Testis (tissue), 3 donors: Measurements from ENCODE around the gene AHCY. TPM values are rescaled to one million over a fixed set of nuclear protein-coding genes. Genes with fewer than 3 reads are reported as not detected.

Experiments used
- DNase-seq: peaks from one replicate; pipeline ENCODE4 v3.0.0-alpha.2; 2019
- H3K27ac ChIP-seq, 2 donors: fragments of 200-600 bp; sonication (generic); one replicate each; pipeline ENCODE4 v1.5.1; 2019
- H3K27me3 ChIP-seq: fragments of 200-600 bp; sonication (generic); one replicate; pipeline ENCODE4 v1.5.1; 2019
- H3K36me3 ChIP-seq: fragments of 200-600 bp; sonication (generic); one replicate; pipeline ENCODE4 v1.5.1; 2017; ENCODE audit warnings: low read depth; ENCODE audit errors: missing control alignments
- H3K4me1 ChIP-seq: fragments of 200-600 bp; sonication (generic); one replicate; pipeline ENCODE4 v1.5.1; 2019
- H3K4me3 ChIP-seq, 2 donors: fragments of 200-600 bp; sonication (generic); one replicate each; pipeline ENCODE4 v1.5.1; 2017 to 2019
- H3K9me3 ChIP-seq: fragments of 200-600 bp; sonication (generic); one replicate; pipeline ENCODE4 v1.5.1; 2017
- CTCF ChIP-seq, 3 experiments: fragments of 450-650 bp in 2 of 3; fragments of 200-600 bp in 1 of 3; sonication (generic) in 1 of 3; IDR thresholded peaks; one replicate each; pipeline ENCODE4 v1.5.1; 2016 to 2019; ENCODE audit warnings: antibody characterized with exemption in 3 of 3, mild to moderate bottlenecking in 2 of 3, moderate library complexity in 1 of 3
- POLR2A ChIP-seq: fragments of 450-650 bp; IDR thresholded peaks from one replicate; pipeline ENCODE4 v1.6.1; 2017; ENCODE audit warnings: antibody characterized with exemption, mild to moderate bottlenecking, moderate library complexity
- WGBS, 2 donors: methylation state at CpG; one replicate each; pipeline ENCODE4 v1.1.5; 2018; 5-methylcytosine and 5-hydroxymethylcytosine counted together
- intact Hi-C: fragments of 100-400 bp; cut with DNase I; formaldehyde crosslinking; loops from one replicate; pipeline ENCODE4 v1.15.1; 2023; ENCODE audit warnings: low total_unique reads
- polyA plus RNA-seq: library from polyadenylated mRNA; stranded (reverse); fragments of 350-450 nt; fragmentation: Illumina TruSeq; extraction: RNeasy Lipid Tissue Mini Kit (QIAGEN cat#74804); gene quantifications from one replicate; pipeline ENCODE4 v1.2.3, GENCODE V29; 2014; ENCODE audit warnings: low read depth, low replicate concordance; ENCODE audit not compliant: insufficient read depth
- total RNA-seq, 2 donors: library from RNA; depleted of rRNA; stranded (reverse); fragments of >200 nt; gene quantifications; one replicate each; pipeline ENCODE4 v1.2.3, GENCODE V29; 2016

AHCY gene
- total and polyA plus RNA-seq, 3 donors from 2014 or later: 127 to 237 (median 178) TPM

- TF ChIP-seq CTCF (IDR thresholded peaks at IDR 0.05) (no peak), POLR2A (no peak)
- H3K27ac ChIP-seq: no peak overlapping the region
- H3K36me3 ChIP-seq: peaks cover 4% of the 10 kb centered on the region
- H3K9me3 ChIP-seq: no peaks in the 10 kb centered on the region
- intact Hi-C loops: no loop called here
- H3K4me3 ChIP-seq: no peak overlapping the region
- no peaks in the 10 kb centered on the region for H3K4me1 ChIP-seq
- WGBS, 2 donors: 87 to 91% methylated on average over 1 of the region's 1 CpG
- H3K27me3 ChIP-seq: no peaks in the 10 kb centered on the region
- DNase-seq: no peak
These were observed 19.3 kb downstream of the AHCY start for GRCh38 chr20:34283844-34284243.

DNA sequence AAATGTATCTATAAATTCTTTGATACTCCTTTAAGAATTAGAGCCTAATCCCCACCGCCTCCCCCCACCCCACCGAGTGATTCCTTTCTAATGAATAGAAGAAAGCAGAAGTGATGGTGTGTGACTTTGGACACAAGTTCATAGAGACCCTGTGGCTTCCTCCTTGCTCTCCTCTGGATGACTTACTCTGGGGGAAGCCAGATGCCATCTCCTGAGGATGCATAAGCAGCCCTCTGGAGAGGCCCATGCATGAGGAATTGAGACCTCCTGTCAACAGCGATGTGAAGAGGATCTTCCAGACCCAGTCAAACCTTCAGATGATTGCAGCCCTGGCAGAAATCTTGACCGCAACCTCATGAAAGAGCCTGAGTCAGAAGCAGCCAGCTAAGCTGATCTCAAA is 21.1 kb downstream of the AHCY start:
- DNase-seq: no peak
- H3K4me3 ChIP-seq: no peak overlapping the region

GRCh38 chr20:34281177-34281576 is 22.0 kb downstream of the AHCY start:
- no peak overlapping the region for H3K4me3 ChIP-seq
- TF ChIP-seq CTCF (IDR thresholded peaks at IDR 0.05) (no peak), POLR2A (no peak)
- H3K9me3 ChIP-seq: no peaks in the 10 kb centered on the region
- WGBS, 2 donors: 91 to 100% methylated on average over 3 of the region's 3 CpGs
- intact Hi-C loops: no loop called here
- peaks cover 4% of the 10 kb centered on the region for H3K36me3 ChIP-seq
- no peak for DNase-seq
- no peak overlapping the region for H3K27ac ChIP-seq
- H3K27me3 ChIP-seq: no peaks in the 10 kb centered on the region
- no peaks in the 10 kb centered on the region for H3K4me1 ChIP-seq

More for the DNA sequence above, 21.1 kb downstream of the AHCY start:
- Histone ChIP-seq H3K27ac (no peak overlapping the region), H3K9me3 (no peaks in the 10 kb centered on the region), H3K27me3 (no peaks in the 10 kb centered on the region), H3K36me3 (peaks cover 4% of the 10 kb centered on the region), H3K4me1 (no peaks in the 10 kb centered on the region)
- TF ChIP-seq CTCF (IDR thresholded peaks at IDR 0.05) (no peak), POLR2A (no peak)
- WGBS, 2 donors: 91 to 93% methylated on average over 4 of the region's 4 CpGs
- intact Hi-C loops: no loop called here

GRCh38 chr20:34274694-34275093 is 28.5 kb downstream of the AHCY start:
- Histone ChIP-seq H3K9me3 (no peaks in the 10 kb centered on the region), H3K36me3 (no peaks in the 10 kb centered on the region), H3K4me3 (no peak overlapping the region), H3K27me3 (no peaks in the 10 kb centered on the region), H3K27ac (no peak overlapping the region), H3K4me1 (peaks cover 15% of the 10 kb centered on the region)
- intact Hi-C loops: no loop called here
- TF ChIP-seq CTCF (IDR thresholded peaks at IDR 0.05): no peak
- no peak for TF ChIP-seq POLR2A
- WGBS, 2 donors: 87 to 92% methylated on average over 7 of the region's 7 CpGs
- DNase-seq: no peak

DNA sequence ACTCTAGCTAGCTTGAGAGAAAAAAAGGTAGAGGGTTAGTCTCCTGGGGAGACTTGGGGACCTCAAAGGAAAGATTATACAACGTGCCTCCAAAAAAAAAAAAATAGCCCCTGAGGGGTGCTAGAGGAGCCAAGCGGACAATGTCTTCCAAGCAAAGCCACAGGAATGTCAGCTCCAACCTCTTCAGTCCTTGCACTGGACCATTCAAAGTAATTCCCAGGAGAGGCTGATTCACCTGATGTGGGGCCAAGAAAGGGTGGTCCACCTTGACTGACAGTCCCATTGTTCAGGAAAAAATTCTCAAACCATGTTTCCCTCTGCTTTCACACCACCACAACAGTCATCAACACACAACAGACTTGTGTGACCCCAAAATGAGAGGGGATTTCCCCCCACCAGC is 31.2 kb downstream of the AHCY start:
- Histone ChIP-seq H3K36me3 (no peaks in the 10 kb centered on the region), H3K4me1 (peaks cover 17% of the 10 kb centered on the region), H3K9me3 (no peaks in the 10 kb centered on the region), H3K4me3 (no peak overlapping the region), H3K27ac (no peak overlapping the region), H3K27me3 (no peaks in the 10 kb centered on the region)
- TF ChIP-seq CTCF (IDR thresholded peaks at IDR 0.05) (no peak), POLR2A (no peak)
- 75 to 79% methylated on average over 2 of the region's 2 CpGs for WGBS, 2 donors
- DNase-seq: no peak
- intact Hi-C loops: no loop called here
